Fibroblast of skin of left quadriceps (primary cell): ENCODE results near the gene PANK2.
"Not testable (repeated sequence)": the region's sequence is repeated elsewhere in the genome, so short reads cannot be mapped to it uniquely, and the experiment has no call there.

ENCODE experiments used
- DNase-seq, 2 experiments: peaks; one replicate each; pipeline ENCODE4 v3.0.0-alpha.2; 2013; ENCODE audit warnings: low read depth in 2 of 2

PANK2 gene

GRCh38 chr20:3869839-3870634, 19.1 kb upstream of the PANK2 start:
- no peak for DNase-seq

- no peak for DNase-seq
These were observed 17.5 kb upstream of the PANK2 start for GRCh38 chr20:3871550-3872265.

DNA sequence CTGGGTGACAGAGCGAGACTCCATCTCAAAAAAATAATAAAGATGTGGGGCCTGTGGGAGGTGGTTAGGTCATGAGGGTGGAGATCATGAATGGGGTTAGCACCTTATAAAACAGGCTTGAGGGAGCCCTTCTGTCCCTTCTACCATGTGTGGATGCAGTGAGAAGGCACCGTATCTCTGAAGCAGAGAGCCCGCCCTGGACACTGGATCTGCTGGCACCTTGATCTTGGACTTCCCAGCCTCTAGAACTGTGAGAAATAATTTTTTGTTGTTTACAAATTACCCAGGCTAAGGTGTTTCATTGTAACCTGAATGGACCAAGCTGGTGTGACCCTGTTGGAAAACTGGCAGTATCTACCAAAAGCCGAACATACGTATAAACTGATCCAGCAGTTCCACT, 15.7 kb upstream of the PANK2 start:
- DNase-seq: no peak

DNA sequence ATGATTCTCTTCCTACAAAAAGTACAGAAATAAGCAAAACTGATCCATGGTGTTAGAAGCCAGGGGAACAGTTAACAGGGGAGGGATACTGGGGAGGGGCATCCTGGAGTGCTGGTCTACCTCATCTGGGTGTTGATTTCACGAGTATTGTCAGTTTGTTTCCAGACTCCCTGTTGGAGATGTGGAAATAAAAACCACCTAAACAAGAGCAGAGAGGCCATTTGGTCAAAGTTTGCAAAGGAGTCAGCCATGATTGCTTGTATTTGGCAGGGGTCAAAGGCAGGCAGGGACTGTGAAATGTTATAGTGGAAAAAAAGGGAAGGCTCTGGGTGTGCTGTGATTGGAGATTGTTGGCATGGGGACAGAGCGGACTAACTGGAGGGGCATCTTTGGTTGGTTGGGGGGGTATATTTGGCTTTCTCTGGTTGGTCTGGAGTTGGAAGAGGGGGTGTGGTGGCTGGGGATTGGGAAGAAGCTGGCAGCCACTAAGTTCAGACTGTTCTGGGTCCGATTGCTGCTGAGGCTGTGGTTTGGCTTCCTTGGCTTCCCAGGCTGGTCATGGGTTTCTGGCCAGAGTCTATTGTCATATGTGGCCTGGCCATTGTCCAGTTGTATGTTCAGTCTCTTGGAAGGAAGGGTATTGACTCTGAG, 14.9 kb upstream of the PANK2 start:
- DNase-seq: no peak

- DNase-seq: no peak
These were observed 13.7 kb upstream of the PANK2 start for GRCh38 chr20:3875378-3875974.

DNA sequence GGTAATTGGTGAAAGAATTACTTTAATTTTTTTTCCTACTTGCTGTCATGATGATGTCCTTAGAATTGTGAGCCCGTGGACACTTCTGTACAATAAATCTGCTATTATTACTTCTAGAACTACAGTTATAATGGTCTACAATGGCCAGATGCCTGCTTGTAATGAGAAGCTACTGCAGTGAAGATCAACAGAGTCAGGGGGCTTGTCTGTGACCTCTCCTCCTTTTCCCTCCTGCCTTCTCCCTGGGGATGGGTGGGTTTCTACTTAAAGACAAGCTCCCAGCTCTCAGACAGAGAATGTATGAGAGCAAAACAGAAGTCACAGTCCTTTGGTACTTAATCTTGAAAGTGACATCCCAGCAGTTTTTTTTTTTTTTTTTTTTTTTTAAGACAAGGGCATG, 13.2 kb upstream of the PANK2 start:
- no peak for DNase-seq

GRCh38 chr20:3876676-3877075, 12.5 kb upstream of the PANK2 start:
- DNase-seq: no peak

DNA sequence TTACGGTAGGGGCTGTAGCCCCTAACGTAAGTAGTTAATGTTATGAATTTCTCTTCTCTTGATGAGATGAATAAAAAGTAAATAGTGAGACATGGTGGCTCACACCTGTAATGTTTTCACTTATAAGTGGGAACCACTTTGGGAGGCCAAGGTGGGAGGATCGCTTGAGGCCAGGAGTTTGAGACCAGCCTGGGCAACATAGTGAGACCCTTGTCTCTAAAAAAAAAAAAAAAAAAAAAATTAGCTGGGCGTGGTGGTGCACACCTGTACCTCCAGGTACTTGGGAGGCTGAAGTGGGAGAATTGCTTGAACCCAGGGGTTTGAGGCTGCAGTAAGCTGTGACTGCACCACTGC, 10.3 kb upstream of the PANK2 start:
- DNase-seq: not testable (repeated sequence)

DNA sequence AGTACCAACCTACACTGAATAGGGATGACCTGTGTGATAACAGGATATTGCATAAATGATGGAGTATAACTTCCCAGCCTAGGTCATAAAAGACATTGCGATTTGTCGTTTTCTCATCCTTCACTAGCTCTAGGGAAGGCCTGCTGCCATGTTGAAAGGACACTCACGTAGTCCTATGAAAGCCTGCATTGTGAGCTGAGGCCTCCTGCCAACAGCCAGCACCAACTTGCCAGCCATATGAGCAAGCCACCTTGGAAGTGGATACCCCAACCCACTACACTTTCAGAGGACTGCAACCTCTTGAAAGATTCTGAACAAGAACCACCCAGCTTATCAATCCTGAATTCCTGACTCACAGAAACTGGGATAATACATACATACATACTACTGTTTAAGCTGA, 3.5 kb upstream of the PANK2 start:
- no peak for DNase-seq

GRCh38 chr20:3887876-3888620, 1.1 kb upstream of the PANK2 start:
- no peak for DNase-seq

GRCh38 chr20:3889489-3890397, 556 bp downstream of the PANK2 start:
- DNase-seq: no peak

DNA sequence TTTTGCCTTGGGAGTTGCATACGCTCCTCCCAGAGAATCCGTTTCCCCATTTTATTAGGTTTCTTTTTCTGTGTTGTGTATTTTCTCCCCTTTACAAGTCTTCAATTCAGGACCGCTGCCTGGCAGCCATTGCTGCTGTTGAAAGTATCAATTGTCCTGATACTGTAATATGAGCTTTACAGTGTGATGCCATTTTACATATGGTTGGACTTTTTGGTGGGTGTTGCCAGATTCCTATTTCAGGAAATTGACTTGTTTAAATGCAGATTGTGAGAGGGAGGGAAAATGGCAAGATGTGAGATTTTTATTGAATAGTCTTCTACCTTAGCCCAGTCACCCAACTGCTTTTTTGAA, 1.2 kb downstream of the PANK2 start:
- peak; percentile 17 to 20 for DNase-seq

DNA sequence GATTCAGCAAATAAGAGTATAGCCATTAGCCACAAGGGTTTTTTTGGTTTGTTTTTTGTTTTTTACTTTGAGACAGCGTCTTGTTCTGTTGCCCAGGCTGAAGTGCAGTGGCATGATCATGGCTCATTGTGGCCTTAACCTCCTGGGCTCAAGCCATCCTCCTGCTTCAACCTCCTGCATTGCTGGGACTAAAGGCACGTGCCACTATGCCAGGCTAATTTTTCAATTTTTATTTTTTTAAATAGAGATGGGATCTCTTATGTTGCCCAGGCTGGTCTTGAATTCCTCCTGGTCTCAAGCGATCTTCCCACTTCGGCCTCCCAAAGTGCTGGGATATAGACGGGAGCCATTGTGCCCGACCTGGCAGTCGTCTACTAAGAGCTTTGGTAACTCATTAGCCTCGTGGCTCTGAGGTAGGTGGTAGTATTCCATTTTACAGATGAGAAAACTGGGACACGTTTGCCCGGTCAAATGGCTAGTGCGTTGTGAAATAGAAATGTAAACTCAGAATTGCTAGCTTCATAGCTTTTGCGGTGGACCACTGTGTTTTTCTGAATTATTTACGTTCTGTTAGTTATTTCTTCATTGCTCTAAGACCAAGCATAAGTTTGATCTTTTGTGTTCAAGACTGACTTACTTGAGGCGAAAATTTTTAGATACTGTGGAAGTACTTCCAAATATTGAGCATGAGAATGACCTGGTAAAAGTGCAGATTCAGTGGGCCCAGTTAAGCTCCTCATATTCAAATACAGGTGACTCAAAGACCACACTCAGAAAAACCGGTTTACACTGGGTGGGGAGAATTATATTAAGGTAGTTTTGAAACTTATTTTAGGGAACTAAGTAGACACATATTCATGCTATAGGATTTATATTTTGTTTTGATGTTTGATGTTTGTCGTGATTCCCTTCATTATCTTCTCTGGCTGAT, 2.1 kb downstream of the PANK2 start:
- DNase-seq: no peak

DNA sequence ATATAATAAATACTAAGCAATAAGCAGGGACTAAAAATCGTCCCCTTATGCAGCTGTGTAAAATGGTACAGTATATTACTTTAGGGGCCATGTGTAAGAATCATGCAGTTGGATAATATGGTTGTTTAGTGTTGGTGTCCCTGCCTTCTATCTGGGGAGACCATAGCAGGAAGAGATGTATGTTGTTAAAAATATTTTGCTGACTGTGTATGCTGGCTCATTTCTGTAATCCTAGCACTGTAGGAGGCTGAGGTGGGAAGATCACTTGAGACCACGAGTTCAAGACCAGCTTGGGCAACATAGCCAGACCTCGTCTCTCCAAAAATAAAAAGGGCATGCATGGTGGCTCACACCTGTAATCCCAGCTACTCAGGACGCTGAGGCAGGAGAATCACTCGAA, 5.6 kb downstream of the PANK2 start:
- DNase-seq: no peak

GRCh38 chr20:3896302-3896701, 7.1 kb downstream of the PANK2 start:
- no peak for DNase-seq

DNA sequence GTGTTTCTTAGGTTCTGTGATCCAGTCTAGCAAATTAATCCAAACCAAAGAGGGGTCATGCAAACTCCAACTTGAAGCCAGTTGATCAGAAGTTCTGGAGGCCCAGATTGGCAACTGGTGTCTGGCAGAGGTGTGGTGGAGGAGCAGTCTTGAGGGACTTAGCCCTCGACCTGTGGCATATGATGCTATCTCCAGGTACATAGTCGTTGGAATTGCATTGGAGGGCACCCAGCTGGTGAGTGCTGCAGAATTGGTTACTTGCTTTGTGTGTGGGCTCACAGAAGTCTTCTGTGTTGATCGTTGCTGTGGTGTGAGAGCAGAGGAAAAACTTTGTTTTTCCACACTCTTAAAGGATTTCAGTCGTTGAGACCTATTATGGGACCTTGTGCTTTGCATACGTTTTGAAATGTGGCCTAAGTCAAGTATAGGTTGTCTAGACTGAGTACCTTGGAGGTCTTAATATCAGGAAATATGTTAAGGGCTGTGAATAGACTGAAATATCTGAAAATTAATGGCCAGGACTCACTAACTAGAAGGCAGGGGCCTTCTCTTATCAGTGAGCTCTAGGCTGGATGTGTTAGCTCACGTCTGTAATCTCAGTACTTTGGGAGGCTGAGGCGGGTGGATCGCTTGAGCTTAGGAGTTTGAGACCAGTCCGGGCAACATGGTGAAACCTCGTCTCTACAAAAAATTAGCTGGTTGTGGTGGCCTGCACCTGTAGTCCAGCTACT, 7.8 kb downstream of the PANK2 start:
- DNase-seq: no peak

DNA sequence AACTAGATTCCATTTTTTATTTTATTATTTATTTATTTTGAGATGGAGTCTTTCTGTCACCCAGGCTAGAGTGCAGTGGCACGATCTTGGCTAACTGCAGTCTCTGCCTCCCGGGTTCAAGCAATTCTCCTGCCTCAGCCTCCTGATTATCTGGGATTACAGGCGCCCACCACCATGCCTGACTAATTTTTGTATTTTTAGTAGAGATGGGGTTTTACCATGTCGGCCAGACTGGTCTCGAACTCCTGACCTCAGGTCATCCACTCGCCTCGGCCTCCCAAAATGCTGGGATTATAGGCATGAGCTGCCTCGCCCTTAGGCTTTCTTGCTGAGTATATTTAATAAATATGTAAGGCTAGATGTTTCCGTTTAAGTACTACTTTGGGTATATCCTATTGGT, 9.0 kb downstream of the PANK2 start:
- not testable (repeated sequence) for DNase-seq

DNA sequence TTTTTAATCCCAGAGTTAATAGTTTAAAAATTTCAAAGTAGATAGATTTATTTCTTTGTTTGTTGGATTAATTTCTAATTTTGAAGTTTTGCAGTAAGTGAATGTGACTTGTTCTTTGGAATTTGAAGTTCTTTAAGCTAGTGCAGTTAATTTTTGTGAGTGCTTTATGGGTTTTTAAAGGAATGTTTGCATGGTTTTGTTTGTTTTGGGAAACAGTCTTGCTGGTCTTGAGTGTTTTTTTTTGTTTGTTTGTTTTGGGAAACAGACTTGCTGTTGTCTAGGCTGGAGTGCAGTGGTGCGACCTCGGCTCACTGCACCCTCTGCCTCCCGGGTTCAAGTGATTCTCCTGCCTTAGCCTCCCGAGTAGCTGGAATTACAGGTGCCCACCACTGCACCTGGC, 9.5 kb downstream of the PANK2 start:
- no peak for DNase-seq

GRCh38 chr20:3900187-3900604, 11.0 kb downstream of the PANK2 start:
- DNase-seq: no peak
